K562 (cell line): Measurements from ENCODE around the gene PLEKHG4B.

Source experiments
- ZNF24 ChIP-seq: fragments of 450-650 bp; IDR thresholded peaks from 2 replicates; pipeline ENCODE4 v1.6.1; 2016
- TF ChIP-seq, protein P1 (sequence below): fragments of 450-650 bp; IDR thresholded peaks from 2 replicates; pipeline ENCODE4 v1.6.1; 2018; ENCODE audit not compliant: partially characterized antibody

- TF ChIP-seq ZNF24 = no peak
- TF ChIP-seq, protein P1, sequence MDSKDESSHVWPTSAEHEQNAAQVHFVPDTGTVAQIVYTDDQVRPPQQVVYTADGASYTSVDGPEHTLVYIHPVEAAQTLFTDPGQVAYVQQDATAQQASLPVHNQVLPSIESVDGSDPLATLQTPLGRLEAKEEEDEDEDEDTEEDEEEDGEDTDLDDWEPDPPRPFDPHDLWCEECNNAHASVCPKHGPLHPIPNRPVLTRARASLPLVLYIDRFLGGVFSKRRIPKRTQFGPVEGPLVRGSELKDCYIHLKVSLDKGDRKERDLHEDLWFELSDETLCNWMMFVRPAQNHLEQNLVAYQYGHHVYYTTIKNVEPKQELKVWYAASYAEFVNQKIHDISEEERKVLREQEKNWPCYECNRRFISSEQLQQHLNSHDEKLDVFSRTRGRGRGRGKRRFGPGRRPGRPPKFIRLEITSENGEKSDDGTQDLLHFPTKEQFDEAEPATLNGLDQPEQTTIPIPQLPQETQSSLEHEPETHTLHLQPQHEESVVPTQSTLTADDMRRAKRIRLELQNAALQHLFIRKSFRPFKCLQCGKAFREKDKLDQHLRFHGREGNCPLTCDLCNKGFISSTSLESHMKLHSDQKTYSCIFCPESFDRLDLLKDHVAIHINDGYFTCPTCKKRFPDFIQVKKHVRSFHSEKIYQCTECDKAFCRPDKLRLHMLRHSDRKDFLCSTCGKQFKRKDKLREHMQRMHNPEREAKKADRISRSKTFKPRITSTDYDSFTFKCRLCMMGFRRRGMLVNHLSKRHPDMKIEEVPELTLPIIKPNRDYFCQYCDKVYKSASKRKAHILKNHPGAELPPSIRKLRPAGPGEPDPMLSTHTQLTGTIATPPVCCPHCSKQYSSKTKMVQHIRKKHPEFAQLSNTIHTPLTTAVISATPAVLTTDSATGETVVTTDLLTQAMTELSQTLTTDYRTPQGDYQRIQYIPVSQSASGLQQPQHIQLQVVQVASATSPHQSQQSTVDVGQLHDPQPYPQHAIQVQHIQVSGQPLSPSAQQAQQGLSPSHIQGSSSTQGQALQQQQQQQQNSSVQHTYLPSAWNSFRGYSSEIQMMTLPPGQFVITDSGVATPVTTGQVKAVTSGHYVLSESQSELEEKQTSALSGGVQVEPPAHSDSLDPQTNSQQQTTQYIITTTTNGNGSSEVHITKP = peak; percentile 5
These were observed 115.1 kb downstream of the PLEKHG4B start for GRCh38 chr5:206927-207536.
